SH-SY5Y (cell line): ENCODE measurements around the gene ADARB1.

ENCODE experiments used
- GATA2 ChIP-seq: IDR thresholded peaks from 2 replicates; pipeline ENCODE4 v1.6.1; 2011; ENCODE audit warnings: mild to moderate bottlenecking, low read depth, low read length
- GATA3 ChIP-seq: IDR thresholded peaks from 2 replicates; pipeline ENCODE4 v1.6.1; 2011; ENCODE audit warnings: low read depth, mild to moderate bottlenecking, low read length, moderate library complexity

DNA sequence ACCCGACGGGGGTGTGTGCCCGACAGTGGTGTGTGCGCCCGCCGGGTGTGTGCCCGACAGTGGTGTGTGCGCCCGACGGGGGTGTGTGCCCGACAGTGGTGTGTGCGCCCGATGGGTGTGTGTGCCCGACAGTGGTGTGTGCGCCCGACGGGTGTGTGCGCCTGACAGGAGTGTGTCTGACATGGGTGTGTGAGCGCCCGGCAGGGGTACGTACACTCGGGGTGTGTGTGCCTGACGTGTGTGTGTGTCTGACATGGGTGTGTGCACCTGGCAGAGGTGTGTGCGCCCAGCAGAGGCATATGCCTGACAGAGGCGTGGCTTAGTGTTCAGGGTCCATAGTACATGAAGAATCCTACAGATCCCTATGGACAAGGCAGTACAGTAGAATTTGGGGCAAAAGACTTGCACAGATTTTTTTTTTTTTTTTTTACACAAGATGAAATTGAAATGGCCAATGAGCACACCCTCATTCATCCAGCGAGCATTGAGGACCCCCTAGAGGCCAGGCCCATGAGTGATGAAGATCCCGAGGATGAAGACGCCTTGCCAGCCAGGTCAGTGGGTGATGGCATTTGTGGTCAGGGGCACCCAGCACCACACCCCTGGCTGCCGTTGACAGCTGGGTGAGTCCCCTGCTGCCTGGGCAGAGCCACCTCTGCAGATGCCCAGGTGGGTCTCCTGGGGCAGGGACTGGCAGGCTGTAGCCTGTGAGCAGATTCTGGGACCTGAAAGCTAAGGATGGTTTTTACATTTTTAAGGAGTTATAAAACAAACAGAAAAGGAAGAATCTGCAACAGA lies 60.1 kb downstream of the ADARB1 start:
- TF ChIP-seq GATA3 (no peak), GATA2 (no peak)
